ENCODE measurements around the gene BUB3. TPM values are rescaled to one million over a fixed set of nuclear protein-coding genes. Genes with fewer than 3 reads are reported as not detected.
"Not testable (repeated sequence)": the region's sequence is repeated elsewhere in the genome, so short reads cannot be mapped to it uniquely, and the experiment has no call there.

BUB3 gene
- total RNA-seq, 1 experiment from 2014 or later: 129 TPM

DNA sequence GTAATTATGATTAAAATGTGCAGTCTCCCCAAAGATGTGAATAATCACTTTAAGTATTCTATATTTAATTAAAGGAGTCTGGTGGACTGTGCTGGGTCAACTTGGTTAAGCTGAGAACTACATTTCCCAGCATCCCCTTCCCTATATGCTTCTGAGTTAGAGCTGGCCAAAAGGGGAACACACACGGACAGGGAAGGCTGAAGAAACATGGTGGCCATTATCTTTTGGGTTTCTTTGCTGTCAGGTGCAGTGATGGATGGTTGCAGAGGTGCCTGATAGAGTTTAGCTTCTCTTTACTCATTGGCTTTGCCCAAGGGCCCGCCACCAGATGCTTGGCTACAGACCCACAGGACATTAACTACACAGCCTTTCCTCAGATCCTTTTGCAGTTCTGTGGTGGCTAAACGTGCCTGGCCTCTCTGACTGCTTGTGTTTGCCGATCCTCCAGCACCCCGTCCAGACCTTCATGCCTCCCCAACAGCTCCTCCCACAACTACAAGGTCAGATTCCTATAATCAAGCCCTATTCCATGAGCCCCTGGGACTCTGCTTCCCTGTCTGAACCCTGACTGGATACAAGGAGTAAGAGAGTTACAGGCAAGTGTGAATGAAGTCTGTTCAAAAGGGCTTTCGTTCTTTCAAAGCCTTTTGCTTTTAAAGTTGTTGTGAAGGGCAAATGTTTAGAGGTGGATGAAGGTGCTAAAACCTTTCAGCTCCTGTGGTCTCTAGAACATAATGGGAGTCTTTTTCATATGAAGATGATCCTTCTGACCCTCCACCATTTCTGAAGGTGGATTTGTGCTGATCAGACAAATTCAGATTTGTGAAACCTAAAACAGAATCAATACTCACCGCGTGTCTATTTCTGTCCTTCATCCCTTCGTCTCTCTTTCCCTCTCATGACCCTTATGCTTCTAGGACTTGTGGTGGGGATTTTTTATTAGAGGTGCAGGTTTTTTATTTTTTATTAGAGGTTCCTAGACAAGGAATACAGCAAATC lies 21.5 kb downstream of the BUB3 start:
- ChIA-PET CTCF (no interaction called here), POLR2A (no interaction called here)
- no peak for DNase-seq
- intact Hi-C loops (cut with micrococcal nuclease; ENCODE audit: unreplicated experiment): no loop called here
- Mint-ChIP-seq H3K4me3 (ENCODE audit: unreplicated experiment) (no peak overlapping the region), H3K4me1 (ENCODE audit: low read depth, unreplicated experiment) (no peaks in the 10 kb centered on the region), H3K9me3 (ENCODE audit: unreplicated experiment) (no peaks in the 10 kb centered on the region), H3K27me3 (ENCODE audit: insufficient read depth, unreplicated experiment) (no peaks in the 10 kb centered on the region), H3K27ac (ENCODE audit: unreplicated experiment) (no peak overlapping the region), H3K36me3 (ENCODE audit: insufficient read depth, unreplicated experiment) (peaks cover 11% of the 10 kb centered on the region)
- Histone ChIP-seq H3K4me3 (ENCODE audit: low read depth, low read length) (no peak overlapping the region), H3K4me1 (no peaks in the 10 kb centered on the region), H3K9me3 (no peaks in the 10 kb centered on the region), H3K27me3 (replicated peaks; ENCODE audit: control insufficient read depth, insufficient read depth, low read length) (no peaks in the 10 kb centered on the region), H3K36me3 (ENCODE audit: control insufficient read depth, insufficient read depth, low read length) (no peaks in the 10 kb centered on the region)
- no peak for TF ChIP-seq CTCF (IDR thresholded peaks at IDR 0.05; ENCODE audit: insufficient read depth in 1 of 2, low read depth in 1 of 2, low read length in 1 of 2, severe bottlenecking in 1 of 2, unreplicated experiment in 1 of 2)
- BruUV-seq (replicated peaks): no TSS peak

GRCh38 chr10:123178390-123178789 lies 24.2 kb downstream of the BUB3 start:
- H3K9me3 ChIP-seq; H3K4me1 ChIP-seq; H3K9me3 Mint-ChIP-seq (ENCODE audit: unreplicated experiment); H3K36me3 ChIP-seq (ENCODE audit: control insufficient read depth, insufficient read depth, low read length); H3K4me3 ChIP-seq (ENCODE audit: low read depth, low read length); H3K36me3 Mint-ChIP-seq (ENCODE audit: insufficient read depth, unreplicated experiment); CTCF ChIA-PET; H3K27ac Mint-ChIP-seq (ENCODE audit: unreplicated experiment); BruUV-seq (replicated peaks); H3K4me3 Mint-ChIP-seq (ENCODE audit: unreplicated experiment); H3K4me1 Mint-ChIP-seq (ENCODE audit: low read depth, unreplicated experiment); H3K27me3 ChIP-seq (replicated peaks; ENCODE audit: control insufficient read depth, insufficient read depth, low read length); intact Hi-C loops (cut with micrococcal nuclease; ENCODE audit: unreplicated experiment); H3K27me3 Mint-ChIP-seq (ENCODE audit: insufficient read depth, unreplicated experiment); POLR2A ChIA-PET; DNase-seq: not testable (repeated sequence)

- Histone ChIP-seq H3K4me3 (ENCODE audit: low read depth, low read length) (no peak overlapping the region), H3K27me3 (replicated peaks; ENCODE audit: control insufficient read depth, insufficient read depth, low read length) (no peaks in the 10 kb centered on the region), H3K9me3 (peaks cover 12% of the 10 kb centered on the region), H3K4me1 (no peaks in the 10 kb centered on the region), H3K36me3 (ENCODE audit: control insufficient read depth, insufficient read depth, low read length) (no peaks in the 10 kb centered on the region)
- no peak overlapping the region for H3K4me3 Mint-ChIP-seq (ENCODE audit: unreplicated experiment)
- POLR2A ChIA-PET: no interaction called here
- H3K9me3 Mint-ChIP-seq (ENCODE audit: unreplicated experiment): peaks cover 24% of the 10 kb centered on the region
- CTCF ChIA-PET: no interaction called here
- DNase-seq: no peak
- TF ChIP-seq CTCF (IDR thresholded peaks at IDR 0.05; ENCODE audit: insufficient read depth in 1 of 2, low read depth in 1 of 2, low read length in 1 of 2, severe bottlenecking in 1 of 2, unreplicated experiment in 1 of 2): no peak
- H3K27ac Mint-ChIP-seq (ENCODE audit: unreplicated experiment): no peak overlapping the region
- intact Hi-C loops (cut with micrococcal nuclease; ENCODE audit: unreplicated experiment): no loop called here
- no TSS peak for BruUV-seq (replicated peaks)
- H3K27me3 Mint-ChIP-seq (ENCODE audit: insufficient read depth, unreplicated experiment): no peaks in the 10 kb centered on the region
- H3K36me3 Mint-ChIP-seq (ENCODE audit: insufficient read depth, unreplicated experiment): peaks cover 6% of the 10 kb centered on the region
- H3K4me1 Mint-ChIP-seq (ENCODE audit: low read depth, unreplicated experiment): no peaks in the 10 kb centered on the region
Measured at GRCh38 chr10:123180101-123181090, 26.2 kb downstream of the BUB3 start.
